GM18507 (cell line): Measurements from ENCODE around the gene SIX3.

Experiments used
- DNase-seq: peaks from one replicate; pipeline ENCODE4 v3.0.0; 2011; ENCODE audit warnings: low read depth; ENCODE audit not compliant: insufficient read length; ENCODE audit errors: extremely low spot score
- FAIRE-seq: peaks from 2 replicates; lab custom pipeline; 2011; peaks lifted over from hg19 to GRCh38; lab: Jason Lieb, UNC

The SIX3 gene

GRCh38 chr2:44940732-44941464 lies 604 bp upstream of the SIX3 start:
- DNase-seq, result no peak
- FAIRE-seq, result no peak

- no peak for FAIRE-seq
- no peak for DNase-seq
Observed at GRCh38 chr2:44942304-44943030, 965 bp downstream of the SIX3 start.

GRCh38 chr2:44943031-44943692 lies 1.7 kb downstream of the SIX3 start:
- FAIRE-seq (no peak), DNase-seq (no peak)

GRCh38 chr2:44943693-44944101 lies 2.2 kb downstream of the SIX3 start:
- FAIRE-seq (no peak), DNase-seq (no peak)

- FAIRE-seq (no peak), DNase-seq (no peak)
Observed at GRCh38 chr2:44944102-44944951, 2.8 kb downstream of the SIX3 start.

GRCh38 chr2:44944952-44945612 lies 3.6 kb downstream of the SIX3 start:
- no peak for DNase-seq
- no peak for FAIRE-seq

GRCh38 chr2:44945676-44946371 lies 4.3 kb downstream of the SIX3 start:
- FAIRE-seq, result no peak
- no peak for DNase-seq

GRCh38 chr2:44946372-44947027 lies 5.0 kb downstream of the SIX3 start:
- FAIRE-seq, result no peak

GRCh38 chr2:44947028-44947375 lies 5.5 kb downstream of the SIX3 start:
- DNase-seq, result no peak
- no peak for FAIRE-seq

More at GRCh38 chr2:44946372-44947027, 5.0 kb downstream of the SIX3 start:
- no peak for DNase-seq

- no peak for DNase-seq
- no peak for FAIRE-seq
Observed at GRCh38 chr2:44948565-44949328, 7.2 kb downstream of the SIX3 start.

- DNase-seq (no peak), FAIRE-seq (no peak)
Observed at GRCh38 chr2:44949329-44950151, 8.0 kb downstream of the SIX3 start.

- FAIRE-seq (no peak), DNase-seq (no peak)
Observed at GRCh38 chr2:44950646-44951045, 9.1 kb downstream of the SIX3 start.

- DNase-seq (no peak), FAIRE-seq (no peak)
Observed at GRCh38 chr2:44951124-44951523, 9.6 kb downstream of the SIX3 start.

- FAIRE-seq (no peak), DNase-seq (no peak)
Observed at GRCh38 chr2:44951714-44952113, 10.2 kb downstream of the SIX3 start.

GRCh38 chr2:44952143-44952805 lies 10.8 kb downstream of the SIX3 start:
- DNase-seq (no peak), FAIRE-seq (no peak)

GRCh38 chr2:44952806-44953498 lies 11.4 kb downstream of the SIX3 start:
- DNase-seq (no peak), FAIRE-seq (no peak)
